Stimulated activated CD4-positive, alpha-beta T cell treated with anti-CD3 and anti-CD28 coated beads, TNF-alpha, amount 100 ng/mL, for 4 hours (primary cell): Measurements from ENCODE around the gene LPAR1.

Experiments
- DNase-seq, 3 experiments: peaks; one replicate each; pipeline ENCODE4 v3.0.0-alpha.2; 2020; ENCODE audit warnings: low read depth in 3 of 3

The LPAR1 gene

DNA sequence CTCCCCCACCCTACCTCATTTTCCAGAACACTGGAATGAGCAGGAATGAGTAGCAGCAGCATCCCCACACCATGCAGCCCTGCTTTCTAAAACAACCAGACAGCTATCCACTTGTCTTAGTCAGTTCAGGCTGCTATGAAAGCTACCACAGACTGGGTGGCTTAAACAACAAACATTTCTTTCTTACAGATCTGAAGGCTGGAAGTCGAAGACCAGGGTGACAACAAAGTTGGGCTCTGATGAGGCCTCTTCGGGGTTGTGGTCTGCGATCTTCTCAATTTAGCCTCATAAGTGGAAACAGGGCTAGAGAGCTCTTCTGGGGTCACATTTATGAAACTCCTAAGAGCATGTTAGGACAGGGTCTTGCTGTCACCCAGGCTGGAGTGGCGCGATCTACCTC, 38.9 kb downstream of the LPAR1 start:
- DNase-seq, result no peak

DNA sequence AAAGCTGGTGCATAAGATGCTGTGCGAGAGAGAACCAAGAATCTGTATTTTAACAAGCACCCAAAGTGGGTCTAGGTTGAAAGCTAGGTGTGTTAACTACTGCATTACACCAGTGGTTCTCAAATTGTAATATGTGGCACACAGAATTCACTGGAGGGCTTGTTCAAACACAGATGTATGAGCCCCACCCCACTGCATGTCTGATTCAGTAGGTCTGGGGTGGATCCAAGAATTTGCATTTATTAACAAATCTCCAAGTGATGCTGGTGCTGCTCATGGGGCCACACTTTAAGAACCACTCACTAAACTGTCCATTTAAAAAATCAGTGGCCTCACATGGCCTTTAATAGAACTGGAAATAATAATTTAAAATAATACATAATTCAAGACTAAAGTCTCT, 40.4 kb downstream of the LPAR1 start:
- no peak for DNase-seq

DNA sequence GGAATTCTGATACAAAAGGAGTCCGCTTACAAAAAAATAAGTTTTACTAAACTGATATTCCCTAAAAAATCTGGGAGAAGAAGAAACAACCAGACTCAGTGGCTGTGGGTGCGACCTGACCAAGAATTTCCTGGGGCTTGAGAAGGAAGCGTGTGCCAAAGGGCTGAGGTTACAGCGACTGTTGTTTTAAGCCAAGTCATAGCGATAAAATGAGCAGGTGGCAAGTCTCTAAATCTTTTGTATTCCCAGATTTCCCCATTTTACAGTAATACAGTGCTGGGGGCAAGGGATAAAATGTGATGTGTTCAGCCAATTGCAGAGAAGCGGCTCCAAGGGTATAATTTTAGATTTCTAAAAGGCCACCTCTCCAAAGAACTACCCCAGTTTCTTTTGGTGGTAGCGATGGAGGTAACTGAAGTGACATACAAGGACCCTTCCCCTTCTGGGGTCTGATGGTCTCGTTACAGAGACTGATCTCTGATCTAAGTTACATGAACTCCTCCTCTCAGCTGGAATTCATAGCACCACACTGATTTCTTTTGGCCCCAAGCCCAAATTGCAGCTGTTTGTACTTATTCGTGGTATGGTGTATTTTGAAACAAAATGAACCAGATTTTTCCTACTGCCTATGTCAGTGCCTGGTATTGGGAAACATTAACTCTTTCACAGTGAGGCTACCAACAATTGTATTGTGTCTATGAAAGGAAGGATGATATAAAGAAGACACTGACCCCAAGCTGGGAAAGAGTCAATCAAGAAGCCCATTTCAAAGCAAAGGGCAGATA, 41.6 kb downstream of the LPAR1 start:
- DNase-seq, result no peak

DNA sequence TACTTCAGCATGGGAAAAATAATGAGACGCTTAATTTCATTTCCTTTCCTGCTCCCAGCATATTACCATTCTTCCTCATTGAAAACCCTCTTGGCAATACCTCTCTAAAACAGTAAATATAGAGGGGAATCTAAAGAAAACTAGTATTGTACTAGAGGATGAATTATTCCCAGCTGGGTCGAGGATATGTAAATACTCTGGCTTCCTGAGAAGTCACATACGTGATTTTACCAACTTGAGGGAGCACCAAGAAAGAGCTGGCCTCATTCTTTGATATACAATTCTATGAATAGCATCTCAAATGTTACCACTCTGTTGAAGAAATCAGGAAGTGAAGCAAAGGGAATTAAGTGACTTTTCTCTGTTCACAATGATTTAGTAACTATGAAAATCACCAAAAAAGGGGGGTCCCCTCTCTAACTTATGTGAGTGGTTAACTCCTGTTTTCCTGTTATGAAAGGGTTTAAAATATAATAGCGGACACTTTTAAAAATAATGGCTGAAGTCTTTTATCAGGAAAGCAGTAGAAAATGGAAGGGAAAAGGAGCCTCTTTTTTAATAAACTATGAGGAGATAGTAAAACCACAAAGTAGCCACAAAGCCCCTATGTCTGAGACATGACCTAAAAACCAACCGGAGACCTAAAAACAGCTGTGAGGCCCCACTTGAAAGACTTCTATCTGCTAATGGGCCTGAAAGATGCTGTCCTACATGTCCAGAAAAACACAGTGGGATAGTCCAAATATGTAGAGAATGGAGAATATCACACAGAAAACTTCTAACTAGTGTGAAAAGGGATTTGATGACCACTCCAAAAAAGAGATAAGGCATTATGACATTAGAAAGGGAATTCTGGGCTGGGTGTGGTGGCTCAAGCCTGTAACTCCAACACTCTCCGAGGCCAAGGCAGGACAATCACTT, 42.6 kb downstream of the LPAR1 start:
- no peak for DNase-seq

DNA sequence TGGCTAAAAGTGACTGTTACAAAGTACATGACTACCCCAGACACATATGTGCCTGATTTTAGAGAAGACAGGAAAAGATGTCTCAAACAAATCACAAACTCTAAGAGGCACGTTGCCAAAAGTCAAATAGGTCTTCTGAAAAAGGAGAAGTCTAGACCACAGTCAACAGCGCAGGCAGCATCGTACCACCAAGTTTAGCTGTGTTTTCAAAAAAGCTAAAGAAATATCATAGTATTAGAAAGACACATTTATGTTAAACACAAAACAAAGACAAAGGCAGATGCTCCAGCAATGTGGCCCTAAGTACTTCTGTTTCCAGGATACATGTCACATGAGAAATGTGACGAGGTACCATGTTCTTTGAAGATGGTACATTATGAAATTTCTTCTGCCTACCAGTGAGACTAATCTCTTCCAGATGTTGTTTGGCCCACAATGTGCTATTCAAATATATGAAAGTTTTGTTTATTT, 43.5 kb downstream of the LPAR1 start:
- no peak for DNase-seq

DNA sequence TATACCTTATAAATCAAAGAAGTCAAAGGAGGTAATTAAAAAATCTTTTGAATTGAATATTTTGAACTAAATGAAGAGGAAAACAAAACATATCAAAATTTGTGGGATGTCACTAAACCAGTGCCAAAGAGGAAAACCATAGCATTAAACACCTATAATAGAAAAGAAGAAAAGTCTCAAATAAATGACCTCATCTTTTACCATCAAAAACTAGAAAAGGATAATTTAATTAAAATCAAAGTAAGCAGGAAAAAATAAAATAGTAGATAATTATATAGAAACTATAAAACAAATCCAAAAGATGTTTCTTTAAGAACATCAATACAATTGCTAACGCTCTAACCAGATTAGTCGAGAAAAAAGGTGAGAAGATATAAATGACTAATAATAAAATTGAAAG, 47.8 kb downstream of the LPAR1 start:
- no peak for DNase-seq

DNA sequence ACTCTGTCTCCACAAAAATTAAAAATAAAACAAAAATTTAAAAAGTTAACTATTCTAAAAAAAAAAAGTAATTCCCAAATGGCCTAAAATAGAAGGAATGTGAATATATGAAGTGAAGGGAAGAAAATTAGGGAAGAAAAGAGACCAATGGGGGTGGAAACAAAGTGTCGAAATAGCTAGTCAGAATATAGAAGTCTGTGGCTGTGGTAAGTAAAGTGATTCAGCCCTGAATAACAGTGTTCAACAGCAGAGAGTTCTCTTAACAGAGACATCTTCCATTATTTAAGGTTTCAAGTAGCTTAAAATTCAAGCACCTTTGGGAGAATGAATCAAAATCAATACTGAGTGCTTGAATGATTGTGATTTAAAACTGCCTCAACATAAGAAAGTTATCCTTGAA, 51.7 kb downstream of the LPAR1 start:
- no peak for DNase-seq

DNA sequence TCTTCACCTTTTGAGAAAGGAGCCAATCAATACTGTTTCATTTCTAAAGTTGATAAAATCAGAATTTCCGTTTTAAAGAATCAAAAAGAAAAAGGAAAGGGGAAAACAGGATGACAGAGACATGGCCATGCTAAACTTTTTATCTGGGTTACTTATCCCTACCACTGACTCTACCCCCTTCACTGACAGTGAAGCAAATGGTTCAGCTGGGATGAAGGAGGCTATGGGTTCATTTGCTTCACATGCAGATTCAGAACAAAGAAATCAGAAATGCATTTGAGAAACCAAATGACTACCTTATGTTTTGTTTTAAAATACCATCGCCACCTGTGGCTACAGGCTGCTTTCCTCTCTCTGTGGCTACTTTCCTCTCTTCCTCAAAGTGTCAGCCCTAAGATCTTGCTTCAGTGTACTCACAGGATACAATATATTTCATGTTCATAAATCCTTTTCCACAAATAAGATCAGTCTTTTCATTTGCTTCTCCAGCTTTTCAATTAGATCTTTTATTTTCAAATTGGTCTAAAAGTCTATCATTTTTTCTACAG, 53.3 kb downstream of the LPAR1 start:
- DNase-seq, result no peak

DNA sequence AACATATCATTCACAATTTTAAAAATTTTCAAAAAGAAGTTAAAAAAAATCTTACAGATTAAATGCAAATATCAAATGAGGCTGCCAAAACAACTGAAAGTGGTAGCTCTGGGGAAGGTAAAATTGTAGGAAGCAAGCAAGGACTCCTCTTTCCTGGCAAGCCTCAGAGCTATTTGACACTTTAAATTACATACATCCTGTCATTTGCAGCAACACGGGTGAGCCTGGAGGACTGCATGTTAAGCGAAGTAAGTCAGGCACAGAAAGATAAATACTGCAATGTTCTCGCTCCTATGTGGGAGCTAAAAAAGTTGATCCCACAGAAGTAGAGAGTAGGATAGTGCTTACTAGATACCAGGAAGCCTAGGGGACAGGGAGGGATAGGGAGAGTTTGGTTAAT, 58.0 kb downstream of the LPAR1 start:
- no peak for DNase-seq

DNA sequence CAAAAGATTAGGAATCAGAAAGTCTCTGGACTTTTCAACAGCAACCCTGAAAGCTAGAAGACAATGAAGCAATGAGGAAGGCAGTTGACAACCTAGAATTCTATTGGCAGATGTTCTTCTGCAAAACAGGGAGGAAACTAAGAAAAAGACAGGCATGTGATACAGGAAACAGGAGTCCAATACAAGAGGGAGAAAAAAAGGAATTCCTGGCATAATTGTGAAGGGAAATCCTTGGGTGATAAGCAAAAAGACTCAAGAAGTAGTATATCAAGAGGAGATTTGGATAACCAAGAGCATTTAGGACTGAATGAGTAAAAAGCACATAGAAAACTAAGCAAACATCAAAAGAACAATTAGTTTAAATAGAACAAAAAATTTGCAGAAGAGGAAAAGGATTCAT, 58.6 kb downstream of the LPAR1 start:
- DNase-seq, result no peak

DNA sequence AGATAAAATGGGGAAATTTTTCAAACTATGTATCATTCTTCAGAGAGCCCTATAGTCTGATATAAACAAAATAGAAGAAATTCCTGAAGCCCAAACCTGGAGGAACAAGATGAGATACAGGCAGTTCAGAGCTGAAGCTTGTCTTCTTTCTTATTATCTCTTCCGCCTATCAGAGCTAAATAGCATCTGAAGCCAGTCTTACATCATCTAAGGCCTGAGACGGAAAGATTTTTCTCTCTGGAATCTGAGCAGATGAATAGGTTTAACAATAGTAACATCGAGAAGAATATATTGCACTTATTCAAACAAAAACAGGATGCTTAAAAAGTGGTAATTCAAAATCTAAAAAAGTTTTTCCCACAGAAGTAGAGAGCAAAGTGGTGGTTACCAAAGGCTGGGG, 59.8 kb downstream of the LPAR1 start:
- no peak for DNase-seq

DNA sequence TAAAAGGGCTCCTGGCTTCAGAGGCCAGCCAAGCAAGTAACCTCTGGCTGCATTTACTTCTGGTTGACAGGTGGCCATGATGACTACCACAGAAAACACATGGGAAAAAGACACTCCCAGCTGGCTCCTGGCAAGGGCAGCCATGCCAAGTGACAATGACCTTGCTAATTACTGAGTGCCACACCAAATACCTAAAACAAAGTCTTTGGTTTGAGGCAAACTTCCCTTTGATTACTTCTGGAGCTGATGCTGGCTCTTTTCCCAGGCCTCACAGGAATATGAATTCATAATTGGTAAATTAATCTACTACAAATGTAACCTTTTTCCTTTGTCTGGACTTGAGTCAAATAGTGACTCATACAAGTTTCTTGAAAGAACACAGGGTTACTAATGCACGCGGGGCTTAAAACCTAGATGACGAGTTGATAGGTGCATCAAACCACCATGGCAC, 61.0 kb downstream of the LPAR1 start:
- no peak for DNase-seq

DNA sequence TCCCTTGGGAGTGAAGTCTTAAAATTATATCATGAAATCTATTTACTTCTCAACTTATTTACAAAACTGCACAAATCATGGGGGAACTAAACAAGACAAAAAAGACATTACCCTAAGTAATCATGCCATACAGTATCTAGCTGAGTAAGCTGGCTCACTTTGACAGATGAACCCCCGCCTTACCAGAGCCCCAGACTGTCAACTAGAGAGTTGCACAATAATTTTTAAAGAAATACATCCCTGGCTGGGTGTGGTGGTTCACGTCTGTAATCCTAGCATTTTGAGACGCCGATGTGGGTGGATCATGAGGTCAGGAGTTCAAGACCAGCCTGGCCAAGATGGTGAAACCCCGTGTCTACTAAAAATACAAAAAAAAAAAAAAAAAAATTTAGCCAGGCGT, 62.3 kb downstream of the LPAR1 start:
- DNase-seq, result no peak

DNA sequence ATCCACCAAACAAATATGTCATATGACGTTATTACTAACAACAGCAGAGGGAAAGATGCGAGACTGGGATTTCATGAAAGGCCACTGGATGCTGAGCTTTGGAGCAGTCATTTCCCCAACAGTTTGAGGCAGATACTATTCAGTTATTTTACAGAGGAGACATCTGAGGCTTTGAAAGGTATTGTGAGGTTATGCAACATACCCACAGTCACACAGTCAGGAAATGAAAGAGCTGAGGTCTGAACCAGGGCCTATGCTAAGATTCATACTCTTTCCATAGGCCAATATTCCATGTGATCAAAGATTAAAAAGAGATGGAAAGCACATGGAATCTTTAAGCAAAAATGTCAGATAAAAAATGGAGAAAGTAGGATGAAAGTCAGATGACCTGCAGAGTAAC, 63.0 kb downstream of the LPAR1 start:
- DNase-seq, result no peak

DNA sequence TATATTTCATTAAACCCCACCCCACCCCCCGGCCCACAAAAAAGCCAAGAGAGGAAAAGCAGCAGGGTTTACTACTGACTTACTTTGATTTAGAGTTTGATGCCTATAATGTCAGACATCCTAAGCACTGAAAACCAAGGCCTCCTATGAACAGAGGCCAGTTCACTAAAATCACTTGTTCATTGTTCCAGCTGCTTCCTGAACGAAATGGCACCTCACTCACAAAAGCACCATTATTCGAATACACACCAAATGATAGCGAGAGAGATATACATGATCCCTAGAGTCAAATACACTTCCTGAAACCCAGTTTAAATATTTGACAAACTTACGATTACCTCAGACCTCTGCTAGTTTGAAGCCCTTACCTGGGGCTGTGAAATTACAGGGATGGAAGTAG, 66.6 kb downstream of the LPAR1 start:
- no peak for DNase-seq

DNA sequence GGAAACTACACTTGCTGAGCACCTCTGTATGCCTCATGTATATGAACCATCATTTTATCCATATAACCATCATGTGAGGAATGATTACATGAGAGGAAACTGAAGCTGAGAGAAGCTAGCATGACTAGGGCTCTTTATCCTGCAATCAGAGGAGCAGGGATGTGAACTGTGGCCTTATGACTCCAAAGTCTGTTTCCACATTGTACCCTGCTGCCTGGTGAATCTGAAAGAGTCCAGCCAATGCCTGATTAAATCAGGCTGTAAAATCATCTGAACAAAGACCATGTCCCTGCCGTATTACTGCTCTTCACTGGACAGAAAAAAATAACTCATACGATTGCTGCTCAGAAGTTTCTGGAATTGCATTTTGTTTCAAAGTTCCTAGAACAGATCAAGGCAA, 67.0 kb downstream of the LPAR1 start:
- no peak for DNase-seq

DNA sequence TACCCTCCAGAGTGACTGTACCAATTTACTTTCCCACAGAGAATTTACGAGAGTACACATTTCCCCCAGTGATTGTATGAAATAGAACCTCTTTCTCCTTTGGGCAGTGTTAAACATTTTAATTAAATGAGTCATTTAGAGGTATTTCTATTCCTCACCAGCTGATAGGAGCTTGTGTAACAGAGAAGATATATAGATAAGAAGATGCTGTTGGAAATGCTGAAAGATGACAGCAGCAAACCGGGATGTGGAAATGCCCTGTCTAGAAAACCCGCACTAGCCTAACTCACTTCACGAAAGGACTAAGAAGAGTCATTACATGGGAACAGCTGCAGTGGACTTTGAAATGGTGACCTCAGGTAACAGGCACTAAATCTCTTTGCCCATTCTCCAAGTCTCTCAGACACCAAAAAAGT, 68.3 kb downstream of the LPAR1 start:
- no peak for DNase-seq

DNA sequence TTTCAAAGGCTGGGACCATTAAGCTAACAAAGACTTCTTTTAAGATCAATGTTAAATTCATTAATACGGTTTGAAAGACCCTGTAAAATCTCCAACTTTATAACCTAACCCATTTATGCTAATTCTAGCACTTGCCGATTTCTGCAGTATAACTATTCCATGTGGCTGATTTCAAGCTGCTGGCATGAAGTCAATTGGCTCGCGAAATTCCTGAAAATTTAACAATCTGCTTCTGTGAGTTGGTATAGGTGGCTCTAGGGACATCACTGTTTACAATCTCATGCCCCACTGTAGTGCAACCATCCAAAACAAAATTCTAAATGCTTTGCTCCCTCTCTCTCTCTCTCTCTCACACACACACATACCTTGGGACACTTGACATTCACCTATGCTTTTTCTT, 70.2 kb downstream of the LPAR1 start:
- no peak for DNase-seq

DNA sequence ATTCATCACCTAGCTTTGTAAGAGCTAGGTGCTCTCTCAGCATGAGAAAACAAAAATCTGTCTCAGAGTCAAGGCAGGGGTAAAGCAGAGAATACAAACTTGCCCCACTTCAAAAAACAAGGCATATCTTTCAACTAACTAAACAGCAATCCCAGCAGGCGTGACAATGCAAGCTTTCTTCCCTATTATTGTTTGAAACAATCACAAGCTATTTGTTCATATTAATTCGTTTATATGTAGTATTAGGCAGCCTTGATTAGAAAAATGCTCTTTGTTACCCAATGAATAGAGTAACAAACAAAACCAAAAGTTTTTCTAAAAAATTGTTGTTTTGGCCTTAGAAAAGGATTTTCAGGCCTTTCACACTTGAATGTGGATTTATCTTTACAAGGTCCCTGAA, 71.1 kb downstream of the LPAR1 start:
- no peak for DNase-seq

DNA sequence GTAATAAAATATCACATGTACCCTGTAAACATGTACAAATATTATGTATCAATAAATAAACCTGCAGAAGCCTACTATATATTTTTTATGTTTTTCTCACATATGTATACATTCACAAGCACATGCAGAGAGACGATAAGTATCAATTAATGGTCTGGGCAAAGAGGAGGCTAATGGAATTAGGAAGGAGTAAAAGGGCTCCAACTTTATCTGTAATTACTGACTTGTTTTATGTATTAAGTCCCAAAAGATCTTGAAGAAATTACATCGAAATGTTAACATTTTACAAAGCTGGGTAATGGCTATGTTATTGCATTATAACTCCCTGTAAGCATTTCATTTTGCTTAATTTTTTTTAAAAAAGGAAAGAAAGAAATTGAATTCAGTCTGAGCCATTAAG, 78.0 kb downstream of the LPAR1 start:
- DNase-seq, result no peak

DNA sequence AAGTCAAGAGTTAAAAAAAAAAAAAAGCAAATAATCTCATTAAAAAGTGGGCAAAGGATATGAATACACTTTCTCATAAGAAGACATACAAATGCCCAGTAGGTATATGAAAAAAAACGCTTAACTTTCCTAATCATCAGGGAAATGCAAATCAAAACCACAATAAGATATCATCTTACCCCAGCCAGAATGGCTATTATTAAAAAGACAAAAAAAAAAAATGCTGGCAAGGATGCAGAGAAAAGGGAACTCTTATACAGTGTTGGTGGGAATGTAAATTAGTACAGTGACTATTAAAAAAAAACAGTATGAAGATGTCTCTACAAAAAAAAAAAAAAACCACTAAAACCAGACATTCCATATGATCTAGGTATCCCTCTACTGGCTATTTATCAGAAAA, 79.4 kb downstream of the LPAR1 start:
- no peak for DNase-seq

DNA sequence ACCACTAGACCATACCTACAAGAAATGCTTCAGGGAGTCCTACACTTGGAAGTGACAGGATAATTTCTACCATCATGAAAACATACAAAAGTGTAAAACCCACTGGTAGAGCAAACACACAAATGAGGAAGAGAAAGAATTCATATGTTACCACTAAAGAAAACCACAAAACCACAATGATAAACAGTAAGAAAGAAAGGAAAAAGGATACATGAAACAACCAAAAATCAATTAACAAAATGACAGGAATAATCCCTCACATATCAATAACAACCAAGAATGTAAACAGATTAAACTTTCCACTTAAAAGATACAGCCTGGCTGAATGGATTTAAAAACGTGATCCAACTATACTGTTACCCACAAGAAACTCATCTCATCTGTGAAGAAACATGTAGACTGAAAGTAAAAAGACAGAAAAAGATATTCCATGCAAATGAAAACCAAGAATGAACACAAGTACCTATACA, 83.4 kb downstream of the LPAR1 start:
- DNase-seq, result no peak

DNA sequence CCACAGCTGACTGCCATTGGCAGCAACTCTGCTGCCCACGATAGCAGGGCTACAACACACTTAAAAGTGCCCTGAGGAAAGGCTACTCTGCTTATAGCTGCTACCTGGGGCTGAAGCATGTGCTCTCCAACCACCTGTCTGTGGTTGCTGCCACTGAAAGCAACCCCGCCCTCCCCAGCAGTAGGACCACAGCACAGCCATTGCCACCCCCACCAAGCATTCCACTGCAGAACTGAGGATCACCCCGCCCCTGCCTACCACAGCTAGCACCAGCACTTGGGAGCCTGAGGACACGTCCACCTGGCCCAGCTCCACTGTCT, 85.8 kb downstream of the LPAR1 start:
- DNase-seq, result no peak
